Central memory CD8-positive, alpha-beta T cell (primary cell): ENCODE results near the gene IFNA2.
"Not testable (repeated sequence)": the region's sequence is repeated elsewhere in the genome, so short reads cannot be mapped to it uniquely, and the experiment has no call there.

ENCODE experiments used
- ATAC-seq: fragments of 150-1000 bp; cut with Tn5 transposase; replicated peaks from 2 replicates; pipeline ENCODE4 v1.10.0; 2022; ENCODE audit warnings: mild to moderate bottlenecking, moderate FRiP score, moderate number of reproducible peaks; ENCODE audit not compliant: poor library complexity, severe bottlenecking; ENCODE audit errors: extremely low read depth
- DNase-seq, 2 donors: peaks; one replicate each; pipeline ENCODE4 v3.0.0; 2021; ENCODE audit warnings: low spot score in 2 of 2
- H3K27ac Mint-ChIP-seq: one replicate; pipeline ENCODE4 v1.8.0; 2022; ENCODE audit warnings: low read depth, mild to moderate bottlenecking, moderate library complexity, mixed read lengths
- H3K27me3 Mint-ChIP-seq: one replicate; pipeline ENCODE4 v1.8.0; 2022; ENCODE audit warnings: mixed read lengths
- H3K36me3 Mint-ChIP-seq: one replicate; pipeline ENCODE4 v1.8.0; 2022; ENCODE audit warnings: mild to moderate bottlenecking, moderate library complexity, mixed read lengths; ENCODE audit not compliant: insufficient read depth
- H3K4me1 Mint-ChIP-seq: one replicate; pipeline ENCODE4 v1.8.0; 2022; ENCODE audit warnings: mixed read lengths
- H3K4me3 Mint-ChIP-seq: one replicate; pipeline ENCODE4 v1.8.0; 2022; ENCODE audit warnings: mild to moderate bottlenecking, moderate library complexity, mixed read lengths
- H3K9me3 Mint-ChIP-seq: one replicate; pipeline ENCODE4 v1.8.0; 2022; ENCODE audit warnings: mixed read lengths

The IFNA2 gene

GRCh38 chr9:21404146-21404545 is 18.9 kb upstream of the IFNA2 start:
- Mint-ChIP-seq H3K36me3 (peaks cover 1% of the 10 kb centered on the region), H3K27me3 (peaks cover 61% of the 10 kb centered on the region)
- ATAC-seq: no peak

GRCh38 chr9:21402386-21403251 is 17.4 kb upstream of the IFNA2 start:
- no peaks in the 10 kb centered on the region for H3K4me1 Mint-ChIP-seq
- H3K9me3 Mint-ChIP-seq: no peaks in the 10 kb centered on the region
- peaks cover 1% of the 10 kb centered on the region for H3K36me3 Mint-ChIP-seq
- DNase-seq (no peak), ATAC-seq (no peak)
- H3K4me3 Mint-ChIP-seq: no peak overlapping the region
- peaks cover 73% of the 10 kb centered on the region for H3K27me3 Mint-ChIP-seq
- H3K27ac Mint-ChIP-seq: no peak overlapping the region

More at GRCh38 chr9:21404146-21404545, 18.9 kb upstream of the IFNA2 start:
- Mint-ChIP-seq H3K4me1 (no peaks in the 10 kb centered on the region), H3K27ac (no peak overlapping the region), H3K4me3 (no peak overlapping the region), H3K9me3 (no peaks in the 10 kb centered on the region)
- DNase-seq: no peak

- H3K9me3 Mint-ChIP-seq: no peaks in the 10 kb centered on the region
- H3K4me3 Mint-ChIP-seq: no peak overlapping the region
- H3K36me3 Mint-ChIP-seq: peaks cover 1% of the 10 kb centered on the region
- H3K4me1 Mint-ChIP-seq: peaks cover 10% of the 10 kb centered on the region
- H3K27me3 Mint-ChIP-seq: peaks cover 87% of the 10 kb centered on the region
- DNase-seq (no peak), ATAC-seq (no peak)
- no peak overlapping the region for H3K27ac Mint-ChIP-seq
Measured at GRCh38 chr9:21399956-21400355, 14.8 kb upstream of the IFNA2 start.

- Mint-ChIP-seq H3K36me3 (peaks cover 1% of the 10 kb centered on the region), H3K4me1 (peaks cover 10% of the 10 kb centered on the region), H3K4me3 (no peak overlapping the region), H3K27ac (no peak overlapping the region), H3K9me3 (no peaks in the 10 kb centered on the region), H3K27me3 (peaks cover 84% of the 10 kb centered on the region)
- no peak for ATAC-seq
- no peak for DNase-seq
Measured at GRCh38 chr9:21398955-21399489, 13.8 kb upstream of the IFNA2 start.

GRCh38 chr9:21395778-21396717 is 10.8 kb upstream of the IFNA2 start:
- H3K4me1 Mint-ChIP-seq: peaks cover 10% of the 10 kb centered on the region
- no peak overlapping the region for H3K27ac Mint-ChIP-seq

GRCh38 chr9:21392270-21392669 is 7.1 kb upstream of the IFNA2 start:
- DNase-seq (no peak), ATAC-seq (peak; percentile 55)
- no peaks in the 10 kb centered on the region for H3K9me3 Mint-ChIP-seq
- H3K36me3 Mint-ChIP-seq: no peaks in the 10 kb centered on the region
- no peak overlapping the region for H3K27ac Mint-ChIP-seq
- H3K4me1 Mint-ChIP-seq: peaks cover 10% of the 10 kb centered on the region
- peaks cover 88% of the 10 kb centered on the region for H3K27me3 Mint-ChIP-seq
- H3K4me3 Mint-ChIP-seq: no peak overlapping the region

More at GRCh38 chr9:21395778-21396717, 10.8 kb upstream of the IFNA2 start:
- Mint-ChIP-seq H3K9me3 (no peaks in the 10 kb centered on the region), H3K27me3 (peaks cover 87% of the 10 kb centered on the region), H3K36me3 (no peaks in the 10 kb centered on the region), H3K4me3 (peak overlapping the region; percentile 15)
- ATAC-seq: peak; percentile 51
- DNase-seq: peak; percentile 20 to 25

- Mint-ChIP-seq H3K27ac (no peak overlapping the region), H3K4me1 (peaks cover 5% of the 10 kb centered on the region), H3K9me3 (no peaks in the 10 kb centered on the region), H3K36me3 (peaks cover 2% of the 10 kb centered on the region), H3K27me3 (peaks cover 65% of the 10 kb centered on the region), H3K4me3 (no peak overlapping the region)
- DNase-seq (no peak), ATAC-seq (no peak)
Measured at GRCh38 chr9:21383627-21384026, 1.6 kb downstream of the IFNA2 start.

- Mint-ChIP-seq H3K27ac (no peak overlapping the region), H3K36me3 (peaks cover 2% of the 10 kb centered on the region), H3K4me1 (peaks cover 5% of the 10 kb centered on the region), H3K4me3 (no peak overlapping the region), H3K9me3 (no peaks in the 10 kb centered on the region), H3K27me3 (peaks cover 65% of the 10 kb centered on the region)
- ATAC-seq: peak; percentile 84
- DNase-seq: no peak
Measured at GRCh38 chr9:21381448-21382339, 3.5 kb downstream of the IFNA2 start.

GRCh38 chr9:21371467-21371866 is 13.7 kb downstream of the IFNA2 start:
- H3K4me1 Mint-ChIP-seq, ATAC-seq, H3K27ac Mint-ChIP-seq, H3K36me3 Mint-ChIP-seq, H3K9me3 Mint-ChIP-seq, H3K4me3 Mint-ChIP-seq, DNase-seq: not testable (repeated sequence)
- H3K27me3 Mint-ChIP-seq: peaks cover 62% of the 10 kb centered on the region

- ATAC-seq (no peak), DNase-seq (no peak)
- Mint-ChIP-seq H3K27ac (no peak within 1 kb of the TSS), H3K27me3 (peaks cover 79% of the 10 kb centered on the region), H3K9me3 (no peaks in the 10 kb centered on the region), H3K36me3 (no peaks in the 10 kb centered on the region), H3K4me3 (no peak within 1 kb of the TSS), H3K4me1 (no peaks in the 10 kb centered on the region)
Measured at GRCh38 chr9:21367957-21368356, 17.2 kb downstream of the IFNA2 start, which contains the start of gene IFNA13. TSS of gene IFNA13 (minus strand) at chr9:21368057. CDS start at chr9:21368010, 47 bp downstream.

GRCh38 chr9:21367169-21367568 is 18.0 kb downstream of the IFNA2 start:
- H3K27ac Mint-ChIP-seq, H3K4me1 Mint-ChIP-seq, H3K36me3 Mint-ChIP-seq, H3K4me3 Mint-ChIP-seq, ATAC-seq, DNase-seq, H3K9me3 Mint-ChIP-seq: not testable (repeated sequence)
- H3K27me3 Mint-ChIP-seq: peaks cover 79% of the 10 kb centered on the region
